Urinary bladder (tissue), 4 donors: Measurements from ENCODE around the gene APLP1. TPM values are rescaled to one million over a fixed set of nuclear protein-coding genes. Genes with fewer than 3 reads are reported as not detected.

Source experiments
- DNase-seq: peaks from one replicate; pipeline ENCODE4 v3.0.0-alpha.2; 2015; ENCODE audit errors: extremely low spot score
- H3K27ac ChIP-seq: one replicate; pipeline ENCODE4 v1.5.1; 2013; ENCODE audit warnings: low read depth, mild to moderate bottlenecking, moderate library complexity
- H3K36me3 ChIP-seq: one replicate; pipeline ENCODE4 v1.6.1; 2013; ENCODE audit warnings: mild to moderate bottlenecking, moderate library complexity; ENCODE audit not compliant: insufficient read depth
- H3K4me1 ChIP-seq: one replicate; pipeline ENCODE4 v1.6.1; 2013; ENCODE audit warnings: mild to moderate bottlenecking, moderate library complexity; ENCODE audit not compliant: insufficient read depth
- H3K4me3 ChIP-seq: one replicate; pipeline ENCODE4 v1.5.1; 2013; ENCODE audit warnings: low read depth, low read length
- WGBS: extraction: QIAGEN DNeasy Blood & Tissue Kit; methylation state at CpG from one replicate; pipeline ENCODE4 v1.1.7; 2013; 5-methylcytosine and 5-hydroxymethylcytosine counted together
- polyA plus RNA-seq: library from polyadenylated mRNA; stranded (reverse); fragments of 200-250 nt; gene quantifications from one replicate; pipeline ENCODE4 v1.2.3, GENCODE V29; 2013
- total RNA-seq: library from RNA; depleted of rRNA; stranded (reverse); fragments of >200 nt; gene quantifications from one replicate; pipeline ENCODE4 v1.2.3, GENCODE V29; 2014
- donor health status: healthy with polysubstance abuse.
- donor health status: healthy.

Gene APLP1
- total and polyA plus RNA-seq, 2 donors, result 3.0 to 5.8 TPM

GRCh38 chr19:35845215-35846037, 22.9 kb upstream of the APLP1 start:
- Histone ChIP-seq H3K27ac (no peak overlapping the region), H3K36me3 (no peaks in the 10 kb centered on the region), H3K4me1 (peaks cover 2% of the 10 kb centered on the region), H3K4me3 (no peak overlapping the region)
- whole genome bisulfite sequencing, result 4% methylated on average over 63 of the region's 63 CpGs
- no peak for DNase-seq

GRCh38 chr19:35846038-35846668, 22.2 kb upstream of the APLP1 start:
- 4% methylated on average over 26 of the region's 26 CpGs for WGBS
- H3K36me3 ChIP-seq, result no peaks in the 10 kb centered on the region
- no peak overlapping the region for H3K27ac ChIP-seq
- no peak overlapping the region for H3K4me3 ChIP-seq
- H3K4me1 ChIP-seq, result peaks cover 2% of the 10 kb centered on the region
- DNase-seq, result no peak

- no peak overlapping the region for H3K27ac ChIP-seq
- H3K4me1 ChIP-seq, result peaks cover 2% of the 10 kb centered on the region
- no peaks in the 10 kb centered on the region for H3K36me3 ChIP-seq
- WGBS, result 76% methylated on average over 8 of the region's 8 CpGs
- no peak overlapping the region for H3K4me3 ChIP-seq
- no peak for DNase-seq
Observed at GRCh38 chr19:35847911-35848310, 20.5 kb upstream of the APLP1 start.

GRCh38 chr19:35848486-35848885, 19.9 kb upstream of the APLP1 start:
- 69% methylated on average over 8 of the region's 8 CpGs for WGBS
- Histone ChIP-seq H3K4me3 (no peak overlapping the region), H3K27ac (no peak overlapping the region), H3K36me3 (no peaks in the 10 kb centered on the region), H3K4me1 (peaks cover 2% of the 10 kb centered on the region)
- DNase-seq, result no peak

- WGBS, result 91% methylated on average over 18 of the region's 18 CpGs
- H3K36me3 ChIP-seq, result no peaks in the 10 kb centered on the region
- DNase-seq, result no peak
Observed at GRCh38 chr19:35848919-35849505, 19.4 kb upstream of the APLP1 start.

GRCh38 chr19:35851213-35852028, 17.0 kb upstream of the APLP1 start:
- Histone ChIP-seq H3K27ac (no peak overlapping the region), H3K4me3 (no peak overlapping the region), H3K4me1 (no peaks in the 10 kb centered on the region), H3K36me3 (no peaks in the 10 kb centered on the region)
- DNase-seq, result no peak
- WGBS, result 43% methylated on average over 32 of the region's 32 CpGs

More at GRCh38 chr19:35848919-35849505, 19.4 kb upstream of the APLP1 start:
- no peak overlapping the region for H3K4me3 ChIP-seq
- H3K27ac ChIP-seq, result no peak overlapping the region
- H3K4me1 ChIP-seq, result peaks cover 2% of the 10 kb centered on the region

GRCh38 chr19:35852029-35852780, 16.2 kb upstream of the APLP1 start, which contains the start of gene NPHS1:
NPHS1 (minus strand) TSS chr19:35852504; CDS start chr19:35851837, 667 bp downstream.
- DNase-seq, result no peak
- 41% methylated on average over 9 of the region's 9 CpGs for WGBS
- H3K4me1 ChIP-seq, result no peaks in the 10 kb centered on the region
- H3K4me3 ChIP-seq, result no peak within 1 kb of the TSS
- H3K36me3 ChIP-seq, result no peaks in the 10 kb centered on the region
- H3K27ac ChIP-seq, result no peak within 1 kb of the TSS

GRCh38 chr19:35853038-35853756, 15.2 kb upstream of the APLP1 start:
- no peak overlapping the region for H3K27ac ChIP-seq
- no peak overlapping the region for H3K4me3 ChIP-seq
- no peaks in the 10 kb centered on the region for H3K4me1 ChIP-seq
- 70% methylated on average over 8 of the region's 8 CpGs for WGBS
- no peaks in the 10 kb centered on the region for H3K36me3 ChIP-seq
- DNase-seq, result no peak

- Histone ChIP-seq H3K4me3 (peak within 1 kb of the TSS; percentile 39), H3K36me3 (no peaks in the 10 kb centered on the region), H3K4me1 (no peaks in the 10 kb centered on the region), H3K27ac (no peak within 1 kb of the TSS)
- DNase-seq, result no peak
- under 1% methylated on average over 42 of the region's 42 CpGs for WGBS
Observed at GRCh38 chr19:35856546-35857149, 11.7 kb upstream of the APLP1 start, which contains the start of gene KIRREL2. KIRREL2 (plus strand) TSS chr19:35856911; CDS start chr19:35857120, 209 bp downstream.

- Histone ChIP-seq H3K4me3 (no peak overlapping the region), H3K36me3 (no peaks in the 10 kb centered on the region), H3K4me1 (no peaks in the 10 kb centered on the region), H3K27ac (no peak overlapping the region)
- no peak for DNase-seq
- 82% methylated on average over 6 of the region's 6 CpGs for WGBS
Observed at GRCh38 chr19:35858311-35858710, 10.1 kb upstream of the APLP1 start.

- DNase-seq, result no peak
- Histone ChIP-seq H3K27ac (no peak overlapping the region), H3K4me1 (no peaks in the 10 kb centered on the region), H3K36me3 (no peaks in the 10 kb centered on the region), H3K4me3 (no peak overlapping the region)
- WGBS, result 76% methylated on average over 4 of the region's 4 CpGs
Observed at GRCh38 chr19:35859414-35859813, 9.0 kb upstream of the APLP1 start.

GRCh38 chr19:35860436-35860817, 7.9 kb upstream of the APLP1 start:
- no peaks in the 10 kb centered on the region for H3K4me1 ChIP-seq
- no peaks in the 10 kb centered on the region for H3K36me3 ChIP-seq
- no peak for DNase-seq
- 19% methylated on average over 24 of the region's 24 CpGs for WGBS
- H3K27ac ChIP-seq, result no peak overlapping the region
- no peak overlapping the region for H3K4me3 ChIP-seq
